OCI-LY1 (cell line): ENCODE measurements around the gene C12orf75.

Experiments used
- H2AFZ ChIP-seq: fragments of 200-600 bp; sonication (generic), shearing (Covaris generic); 2 replicates; pipeline ENCODE4 v1.6.0; 2014; ENCODE audit warnings: antibody characterized with exemption, mild to moderate bottlenecking, low read length
- H3F3A ChIP-seq: fragments of 200-600 bp; sonication (generic), shearing (Covaris generic); 2 replicates; pipeline ENCODE4 v1.6.0; 2014; ENCODE audit warnings: mild to moderate bottlenecking, antibody characterized with exemption, low read length, moderate library complexity; ENCODE audit not compliant: insufficient read depth
- H3K27ac ChIP-seq: fragments of 200-600 bp; sonication (generic); 2 replicates; pipeline ENCODE4 v1.5.1; 2014; ENCODE audit warnings: low read length, mixed run types, mild to moderate bottlenecking, low read depth; ENCODE audit not compliant: poor library complexity, severe bottlenecking
- H3K27me3 ChIP-seq: fragments of 200-600 bp; sonication (generic); 2 replicates; pipeline ENCODE4 v1.6.0; 2014; ENCODE audit warnings: antibody characterized with exemption, mild to moderate bottlenecking, low read length, moderate library complexity; ENCODE audit not compliant: insufficient read depth
- H3K36me3 ChIP-seq: fragments of 200-600 bp; sonication (generic); 2 replicates; pipeline ENCODE4 v1.6.1; 2014; ENCODE audit warnings: mild to moderate bottlenecking, antibody characterized with exemption, low read length, moderate library complexity, mixed read lengths; ENCODE audit not compliant: insufficient read depth
- H3K4me1 ChIP-seq: fragments of 200-600 bp; sonication (generic); 2 replicates; pipeline ENCODE4 v1.5.1; 2014; ENCODE audit warnings: mild to moderate bottlenecking, low read length, moderate library complexity; ENCODE audit not compliant: insufficient read depth, severe bottlenecking
- H3K4me2 ChIP-seq: fragments of 200-600 bp; sonication (generic), shearing (Covaris generic); 2 replicates; pipeline ENCODE4 v1.6.1; 2014; ENCODE audit warnings: low read length
- H3K4me3 ChIP-seq: fragments of 200-600 bp; sonication (generic); 2 replicates; pipeline ENCODE4 v1.5.1; 2014; ENCODE audit warnings: low read length, low read depth, mild to moderate bottlenecking, mixed read lengths; ENCODE audit not compliant: poor library complexity, severe bottlenecking
- H3K79me2 ChIP-seq: fragments of 200-600 bp; shearing (Covaris generic); 2 replicates; pipeline ENCODE4 v1.6.1; 2016; ENCODE audit warnings: mixed run types, low read length, mixed read lengths; ENCODE audit not compliant: insufficient read depth
- H3K9ac ChIP-seq: fragments of 200-600 bp; sonication (generic), shearing (Covaris generic); 2 replicates; pipeline ENCODE4 v1.6.1; 2014; ENCODE audit warnings: mild to moderate bottlenecking, low read length, mixed read lengths
- H3K9me2 ChIP-seq: fragments of 200-600 bp; sonication (generic), shearing (Covaris generic); 2 replicates; pipeline ENCODE4 v1.6.1; 2014; ENCODE audit warnings: low read depth, mild to moderate bottlenecking, low read length, mixed read lengths
- H3K9me3 ChIP-seq: fragments of 200-600 bp; shearing (Covaris generic); 2 replicates; pipeline ENCODE4 v1.6.1; 2014; ENCODE audit warnings: low read length, mixed read lengths
- H4K20me1 ChIP-seq: fragments of 200-600 bp; sonication (generic), shearing (Covaris generic); 2 replicates; pipeline ENCODE4 v1.6.0; 2016; ENCODE audit warnings: mild to moderate bottlenecking, low read length; ENCODE audit not compliant: insufficient read depth
- EZH2 ChIP-seq: fragments of 200-600 bp; sonication (generic), shearing (Covaris generic); IDR thresholded peaks from 2 replicates; pipeline ENCODE4 v1.8.0; 2017; ENCODE audit warnings: borderline replicate concordance, mixed run types, mild to moderate bottlenecking, antibody characterized with exemption, low read length, moderate library complexity, mixed read lengths
- TF ChIP-seq, protein P1 (sequence below): fragments of 200-600 bp; sonication (generic), shearing (Covaris generic); IDR thresholded peaks from 2 replicates; pipeline ENCODE4 v1.5.1; 2017; ENCODE audit warnings: mild to moderate bottlenecking, antibody characterized with exemption, low read length, moderate library complexity, mixed read lengths

The C12orf75 gene

GRCh38 chr12:105409801-105410471, 79.4 kb downstream of the C12orf75 start:
- no peak overlapping the region for H3K4me2 ChIP-seq
- no peaks in the 10 kb centered on the region for H3K9me3 ChIP-seq
- no peak overlapping the region for H3K4me3 ChIP-seq
- H3K79me2 ChIP-seq = no peaks in the 10 kb centered on the region
- no peaks in the 10 kb centered on the region for H3K4me1 ChIP-seq
- no peaks in the 10 kb centered on the region for H3K9me2 ChIP-seq
- H3F3A ChIP-seq = no peaks in the 10 kb centered on the region
- H3K9ac ChIP-seq = no peak overlapping the region
- H2AFZ ChIP-seq = no peak overlapping the region
- no peaks in the 10 kb centered on the region for H3K27me3 ChIP-seq
- H4K20me1 ChIP-seq = no peaks in the 10 kb centered on the region
- H3K36me3 ChIP-seq = no peaks in the 10 kb centered on the region
- TF ChIP-seq, protein P1, sequence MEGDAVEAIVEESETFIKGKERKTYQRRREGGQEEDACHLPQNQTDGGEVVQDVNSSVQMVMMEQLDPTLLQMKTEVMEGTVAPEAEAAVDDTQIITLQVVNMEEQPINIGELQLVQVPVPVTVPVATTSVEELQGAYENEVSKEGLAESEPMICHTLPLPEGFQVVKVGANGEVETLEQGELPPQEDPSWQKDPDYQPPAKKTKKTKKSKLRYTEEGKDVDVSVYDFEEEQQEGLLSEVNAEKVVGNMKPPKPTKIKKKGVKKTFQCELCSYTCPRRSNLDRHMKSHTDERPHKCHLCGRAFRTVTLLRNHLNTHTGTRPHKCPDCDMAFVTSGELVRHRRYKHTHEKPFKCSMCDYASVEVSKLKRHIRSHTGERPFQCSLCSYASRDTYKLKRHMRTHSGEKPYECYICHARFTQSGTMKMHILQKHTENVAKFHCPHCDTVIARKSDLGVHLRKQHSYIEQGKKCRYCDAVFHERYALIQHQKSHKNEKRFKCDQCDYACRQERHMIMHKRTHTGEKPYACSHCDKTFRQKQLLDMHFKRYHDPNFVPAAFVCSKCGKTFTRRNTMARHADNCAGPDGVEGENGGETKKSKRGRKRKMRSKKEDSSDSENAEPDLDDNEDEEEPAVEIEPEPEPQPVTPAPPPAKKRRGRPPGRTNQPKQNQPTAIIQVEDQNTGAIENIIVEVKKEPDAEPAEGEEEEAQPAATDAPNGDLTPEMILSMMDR = no peak
- no peak overlapping the region for H3K27ac ChIP-seq

DNA sequence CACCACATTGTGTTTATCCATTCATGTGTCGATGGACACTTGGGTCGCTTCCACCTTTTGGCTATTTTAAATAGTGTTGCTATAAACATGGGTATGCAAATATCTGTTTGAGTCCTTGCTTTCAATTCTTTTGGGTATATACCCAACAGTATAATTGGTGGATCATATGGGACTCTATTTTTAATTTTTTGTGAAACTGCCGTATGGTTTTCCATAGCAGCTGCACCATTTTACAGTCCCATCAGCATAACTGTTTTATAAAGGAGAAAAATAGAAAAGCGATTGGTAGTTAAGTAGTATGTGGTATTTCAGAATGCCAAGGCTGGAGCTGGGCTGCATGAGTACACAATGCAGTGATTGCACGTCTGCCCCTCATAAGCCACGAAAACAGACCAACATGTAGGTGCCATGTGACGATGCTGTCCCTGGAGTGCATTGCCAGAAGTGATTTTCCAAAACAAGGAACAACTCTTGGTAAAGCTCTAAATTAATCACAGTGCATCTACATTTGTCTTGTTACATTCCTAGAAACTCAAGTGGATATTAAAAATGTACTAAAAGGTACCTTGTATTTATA, 83.5 kb downstream of the C12orf75 start:
- H3K9me3 ChIP-seq = no peaks in the 10 kb centered on the region
- H3K36me3 ChIP-seq = no peaks in the 10 kb centered on the region
- H3K9ac ChIP-seq = no peak overlapping the region
- no peaks in the 10 kb centered on the region for H3F3A ChIP-seq
- no peak for TF ChIP-seq EZH2
- TF ChIP-seq, protein P1 = no peak
- no peak overlapping the region for H3K4me2 ChIP-seq
- H3K9me2 ChIP-seq = no peaks in the 10 kb centered on the region
- H2AFZ ChIP-seq = no peak overlapping the region
- H3K27me3 ChIP-seq = no peaks in the 10 kb centered on the region
- no peak overlapping the region for H3K27ac ChIP-seq
- H4K20me1 ChIP-seq = no peaks in the 10 kb centered on the region
- H3K4me1 ChIP-seq = no peaks in the 10 kb centered on the region
- H3K79me2 ChIP-seq = no peaks in the 10 kb centered on the region
- H3K4me3 ChIP-seq = no peak overlapping the region

- Histone ChIP-seq H3K9ac (no peak overlapping the region), H3K27ac (no peak overlapping the region), H3K27me3 (no peaks in the 10 kb centered on the region), H3K79me2 (no peaks in the 10 kb centered on the region), H3K4me2 (no peak overlapping the region), H4K20me1 (no peaks in the 10 kb centered on the region), H3K9me2 (no peaks in the 10 kb centered on the region), H2AFZ (no peak overlapping the region), H3F3A (no peaks in the 10 kb centered on the region), H3K4me3 (no peak overlapping the region), H3K9me3 (no peaks in the 10 kb centered on the region), H3K36me3 (no peaks in the 10 kb centered on the region), H3K4me1 (no peaks in the 10 kb centered on the region)
- no peak for TF ChIP-seq EZH2
- TF ChIP-seq, protein P1 = no peak
These were observed 87.2 kb downstream of the C12orf75 start for GRCh38 chr12:105417732-105418131.
